ENCODE measurements around the gene SLC25A3.
"Not testable (repeated sequence)": the region's sequence is repeated elsewhere in the genome, so short reads cannot be mapped to it uniquely, and the experiment has no call there.

The SLC25A3 gene

GRCh38 chr12:98593351-98594049 lies at the start of gene SLC25A3:
SLC25A3 (plus strand) TSS chr12:98593686; CDS start chr12:98593979, 293 bp downstream.
- DNase-seq, result peak; percentile 94

- no peak for DNase-seq
Measured at GRCh38 chr12:98543701-98544100, 49.8 kb upstream of the SLC25A3 start.

DNA sequence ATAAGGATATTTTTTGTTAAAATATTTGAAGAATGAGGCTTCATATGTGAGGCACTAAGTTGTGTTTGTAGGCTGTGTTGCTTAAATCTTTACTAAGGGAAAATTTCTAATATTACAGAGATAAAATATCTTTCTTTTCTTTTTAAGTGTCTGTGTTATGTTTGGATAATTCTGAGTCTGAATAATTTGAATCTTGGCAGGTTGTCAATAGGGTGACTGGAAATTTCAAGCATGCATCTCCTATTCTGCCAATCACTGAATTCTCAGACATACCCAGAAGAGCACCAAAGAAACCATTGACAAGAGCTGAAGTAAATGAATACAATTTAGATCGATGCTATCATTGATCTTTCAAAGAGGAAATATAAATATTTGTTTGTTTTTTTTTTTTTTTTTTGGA lies 48.7 kb upstream of the SLC25A3 start:
- no peak for DNase-seq

GRCh38 chr12:98549371-98550110 lies 43.9 kb upstream of the SLC25A3 start:
- DNase-seq, result no peak

DNA sequence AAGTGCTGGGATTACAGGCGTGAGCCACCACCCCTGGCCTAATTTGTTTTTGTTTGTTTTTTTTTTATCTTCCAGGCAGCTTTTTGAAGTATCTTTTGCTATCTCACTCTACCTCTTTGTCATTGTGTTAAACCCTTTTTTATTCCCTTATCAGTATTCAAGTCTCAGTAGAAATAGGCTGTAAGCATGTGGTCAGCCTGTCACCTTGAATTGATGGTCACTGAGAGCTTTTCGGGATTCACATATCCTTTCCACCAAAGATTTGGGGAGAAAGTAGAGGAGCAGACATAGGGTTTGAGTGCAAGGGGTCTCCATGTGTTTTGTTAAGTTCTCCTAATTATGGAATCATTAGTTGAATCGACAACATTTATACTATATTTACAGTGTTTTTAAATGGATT lies 41.7 kb upstream of the SLC25A3 start:
- no peak for DNase-seq

- DNase-seq, result not testable (repeated sequence)
Measured at GRCh38 chr12:98558097-98558496, 35.4 kb upstream of the SLC25A3 start.

DNA sequence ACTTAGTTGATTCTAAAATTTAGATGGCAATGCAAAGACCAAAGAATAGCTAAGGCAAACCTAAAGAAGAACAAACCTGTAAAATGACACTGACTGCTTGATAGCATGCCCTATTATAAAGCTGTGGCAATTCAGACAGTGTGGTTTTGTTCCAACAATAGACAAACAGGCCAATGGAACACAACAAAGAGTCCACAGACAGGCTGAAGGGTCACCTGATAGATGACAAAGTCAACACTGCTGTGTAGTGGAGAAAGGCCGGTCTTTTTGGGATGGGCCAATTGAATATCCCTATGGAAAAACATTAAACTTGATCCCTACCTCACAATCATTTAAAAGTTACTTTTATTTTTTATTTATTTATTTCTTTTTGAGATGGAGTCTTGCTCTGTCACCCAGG lies 33.8 kb upstream of the SLC25A3 start:
- DNase-seq, result no peak

GRCh38 chr12:98561846-98562245 lies 31.6 kb upstream of the SLC25A3 start:
- DNase-seq, result no peak

GRCh38 chr12:98572010-98572409 lies 21.5 kb upstream of the SLC25A3 start:
- DNase-seq, result no peak

DNA sequence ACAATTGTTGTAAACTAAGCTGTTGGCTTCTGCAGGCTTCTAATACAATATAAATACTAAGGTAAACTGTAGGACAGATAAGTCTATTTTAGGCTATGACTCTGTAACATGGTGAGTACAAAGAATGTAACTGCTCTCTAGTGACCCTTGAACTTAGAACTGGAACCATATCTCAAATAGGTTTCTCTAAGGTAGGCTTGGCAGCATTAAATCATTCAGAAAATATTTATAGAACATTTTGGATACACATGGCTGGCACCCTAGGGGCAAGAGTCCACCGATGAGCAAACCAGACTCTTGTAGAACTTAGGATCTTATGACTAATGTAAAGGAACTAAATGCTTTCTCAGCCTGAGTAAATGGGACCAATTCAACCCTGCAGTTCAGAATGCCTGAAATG lies 19.4 kb upstream of the SLC25A3 start:
- no peak for DNase-seq

DNA sequence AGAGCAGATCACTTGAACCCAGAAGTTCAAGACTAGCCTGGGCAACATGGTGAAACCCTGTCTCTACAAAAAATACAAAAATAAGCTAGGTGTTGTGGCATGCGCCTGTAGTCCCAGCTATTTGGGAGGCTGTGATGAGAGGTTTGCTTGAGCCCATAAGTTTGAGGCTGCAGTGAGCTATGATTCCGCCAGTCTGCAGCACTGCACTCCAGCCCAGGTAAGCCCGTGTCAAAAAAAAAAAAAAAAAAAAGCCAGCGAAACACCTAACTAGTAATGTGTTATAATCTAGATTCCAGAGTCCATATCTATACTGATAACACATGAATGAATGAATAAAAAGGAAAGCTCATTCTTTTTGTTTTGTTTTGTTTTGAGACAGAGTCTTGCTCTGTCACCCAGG lies 18.5 kb upstream of the SLC25A3 start:
- no peak for DNase-seq

GRCh38 chr12:98576795-98577194 lies 16.7 kb upstream of the SLC25A3 start:
- DNase-seq, result not testable (repeated sequence)

DNA sequence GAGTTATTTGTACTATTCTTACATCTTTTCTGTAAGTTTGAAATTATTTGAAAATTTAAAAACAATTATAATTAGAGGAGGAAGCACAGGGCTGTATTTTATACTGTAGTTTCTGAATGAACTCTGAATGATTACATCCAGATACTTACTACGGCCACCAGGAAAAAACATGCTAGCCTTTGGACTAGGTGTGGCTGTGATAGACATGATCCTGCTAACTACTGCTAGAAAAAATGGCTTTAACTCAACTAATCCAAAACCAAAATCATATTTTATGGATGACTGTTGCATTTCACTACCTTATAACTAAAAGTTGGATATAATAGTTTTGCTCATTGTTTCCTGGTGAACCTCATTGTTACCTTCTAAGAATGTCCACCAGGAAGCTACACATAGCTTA lies 15.1 kb upstream of the SLC25A3 start:
- DNase-seq, result no peak

GRCh38 chr12:98578821-98579220 lies 14.7 kb upstream of the SLC25A3 start:
- DNase-seq, result no peak

GRCh38 chr12:98579347-98579746 lies 14.1 kb upstream of the SLC25A3 start:
- DNase-seq, result no peak

- DNase-seq, result no peak
Measured at GRCh38 chr12:98579835-98580234, 13.7 kb upstream of the SLC25A3 start.

- DNase-seq, result no peak
Measured at GRCh38 chr12:98580695-98581094, 12.8 kb upstream of the SLC25A3 start.

DNA sequence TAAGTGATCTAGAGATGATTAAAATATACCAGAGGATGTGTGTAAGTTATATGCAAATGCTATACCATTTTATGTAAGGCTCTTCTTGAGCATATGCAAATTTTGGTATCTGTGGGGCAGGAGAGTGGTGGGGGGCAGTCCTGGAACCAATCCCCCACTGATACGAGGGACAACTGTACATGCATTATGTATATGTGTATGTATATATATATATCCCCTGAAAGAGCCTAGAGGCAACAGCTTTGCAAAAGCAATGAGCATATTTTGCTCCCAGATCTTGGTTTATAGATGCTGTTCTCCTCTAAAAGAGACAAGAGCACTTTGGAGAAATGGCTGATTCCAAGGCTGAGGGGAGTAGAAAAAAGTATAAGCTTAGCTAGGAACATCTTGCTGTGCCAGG lies 12.4 kb upstream of the SLC25A3 start:
- no peak for DNase-seq

GRCh38 chr12:98582093-98582492 lies 11.4 kb upstream of the SLC25A3 start:
- DNase-seq, result no peak

DNA sequence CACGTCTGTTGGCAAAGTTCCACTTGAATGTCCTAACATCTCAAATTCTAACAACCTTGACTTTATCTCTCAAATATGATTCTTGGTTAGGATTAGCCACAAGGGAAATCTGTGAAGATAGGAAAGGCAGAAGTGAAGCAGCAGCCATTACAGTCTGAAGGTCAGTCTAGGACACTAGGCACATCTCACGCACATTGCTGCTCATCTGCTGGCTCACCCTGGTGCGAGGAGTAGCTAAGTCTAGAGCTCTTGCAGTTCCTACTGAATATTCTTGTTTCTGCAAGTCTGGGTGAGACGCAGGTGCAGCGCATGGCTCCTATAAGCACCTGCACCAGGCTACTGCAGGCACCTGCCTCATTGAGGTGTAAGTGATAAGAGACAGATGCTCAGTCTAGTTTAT lies 6.4 kb upstream of the SLC25A3 start:
- no peak for DNase-seq

DNA sequence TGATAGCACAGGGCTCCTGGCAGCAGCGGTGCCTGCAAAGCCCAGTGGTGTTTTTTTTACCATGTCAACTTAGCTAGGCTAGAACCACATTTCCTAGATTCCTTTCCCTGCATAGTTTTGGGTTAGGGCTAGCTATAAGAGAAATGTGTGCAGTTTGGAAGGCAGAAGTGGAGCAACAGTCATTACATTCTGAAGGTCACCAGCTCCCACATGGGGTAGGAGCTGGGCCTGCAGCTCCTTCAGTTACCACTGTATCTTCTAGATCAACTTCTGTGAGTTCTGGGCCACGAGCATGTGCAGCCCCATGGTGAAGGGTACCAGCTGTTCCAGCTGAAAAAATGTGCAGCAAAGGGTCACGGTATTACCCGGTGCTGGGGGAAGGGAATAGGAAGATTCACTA lies 2.3 kb upstream of the SLC25A3 start:
- DNase-seq, result no peak

GRCh38 chr12:98592825-98593322 lies 612 bp upstream of the SLC25A3 start:
- no peak for DNase-seq

DNA sequence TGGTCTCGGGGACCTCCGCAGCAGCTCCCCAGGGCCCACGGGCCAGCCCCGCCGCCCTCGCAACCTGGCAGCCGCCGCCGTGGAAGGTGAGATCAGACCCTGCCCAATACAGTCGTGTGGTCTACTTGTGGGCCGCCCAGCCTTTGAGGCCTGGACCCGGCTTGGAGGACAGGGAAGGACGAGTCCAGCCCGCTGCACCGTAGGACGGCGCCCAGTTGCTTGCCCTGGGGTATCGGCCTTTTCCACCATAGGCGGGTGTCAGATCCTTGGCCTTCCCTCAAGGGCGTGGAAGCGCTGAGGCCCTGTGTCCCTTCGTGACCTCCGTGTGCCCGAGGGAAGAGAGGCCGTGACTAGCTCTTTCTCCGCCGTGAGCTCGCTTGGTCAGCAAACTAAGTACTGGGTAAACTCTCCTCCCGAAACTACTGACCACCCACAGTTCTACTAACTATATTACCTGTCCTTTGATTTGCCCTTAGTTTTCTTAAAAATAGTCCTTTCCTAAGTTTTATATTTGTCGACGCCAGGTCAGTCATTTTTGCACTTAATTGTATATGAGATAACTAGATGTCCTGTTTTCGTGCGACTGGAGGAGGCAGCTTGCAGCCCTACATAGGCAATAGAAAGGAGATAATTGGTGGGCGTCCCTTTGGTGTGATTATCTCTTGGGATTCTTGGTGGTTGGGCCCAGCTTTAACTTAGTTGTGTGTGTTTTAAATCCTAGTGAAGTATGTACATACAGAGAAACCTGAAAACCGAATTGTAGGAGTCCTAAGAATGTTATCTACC lies 757 bp downstream of the SLC25A3 start:
- peak; percentile 11 for DNase-seq
